Measurements from ENCODE around the gene GPI. TPM values are rescaled to one million over a fixed set of nuclear protein-coding genes. Genes with fewer than 3 reads are reported as not detected.

The GPI gene
- 496 TPM for polyA plus RNA-seq (2012; ENCODE audit: low read depth, missing spikeins)

DNA sequence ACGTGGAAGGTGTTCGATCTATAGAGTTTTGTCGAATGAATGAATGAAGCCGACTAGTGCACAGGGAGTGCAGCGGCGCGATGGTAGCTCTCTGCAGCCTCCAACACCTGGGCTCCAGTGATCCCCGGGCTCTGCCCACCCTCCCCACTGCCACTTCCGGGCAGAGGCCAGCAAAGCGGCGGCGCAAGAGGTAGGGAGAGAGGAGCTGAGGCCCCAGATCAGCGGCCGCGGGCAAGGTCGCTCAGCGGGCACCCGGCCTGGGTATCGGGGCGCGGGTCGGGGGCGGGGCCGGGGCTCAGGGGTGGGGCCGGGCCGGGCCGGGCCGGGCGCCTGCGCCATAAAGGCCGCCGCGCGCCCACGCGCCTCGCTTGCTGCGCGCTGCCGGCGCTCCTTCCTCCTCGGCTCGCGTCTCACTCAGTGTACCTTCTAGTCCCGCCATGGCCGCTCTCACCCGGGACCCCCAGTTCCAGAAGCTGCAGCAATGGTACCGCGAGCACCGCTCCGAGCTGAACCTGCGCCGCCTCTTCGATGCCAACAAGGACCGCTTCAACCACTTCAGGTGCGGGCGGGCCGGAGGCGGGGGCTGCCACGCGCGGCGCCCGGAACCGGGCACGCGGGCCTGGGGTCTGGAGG lies at the start of gene GPI:
Gene GPI (plus strand): TSS at position 367 of the 633 bp plus-strand sequence. CDS start 71 bp downstream, at position 438.
- peak; percentile 73 for FAIRE-seq
- peak; percentile 84 for DNase-seq (ENCODE audit: insufficient read length, low spot score)
- no peak for TF ChIP-seq POU2F2 (IDR thresholded peaks at IDR 0.05; ENCODE audit: low read depth, low read length)
- TF ChIP-seq TAF1 (IDR thresholded peaks at IDR 0.05; ENCODE audit: low read depth, low read length): peak; percentile 65; the same call in 1 of the 2 replicates
- TF ChIP-seq SPI1 (IDR thresholded peaks at IDR 0.05; ENCODE audit: low read depth, low read length): no peak
- peak; percentile 73 for TF ChIP-seq POLR2A (IDR thresholded peaks at IDR 0.05; ENCODE audit: low read depth, low read length)
- TF ChIP-seq POLR2AphosphoS5 (IDR thresholded peaks at IDR 0.05; ENCODE audit: low read depth, low read length): peak; percentile 75

DNA sequence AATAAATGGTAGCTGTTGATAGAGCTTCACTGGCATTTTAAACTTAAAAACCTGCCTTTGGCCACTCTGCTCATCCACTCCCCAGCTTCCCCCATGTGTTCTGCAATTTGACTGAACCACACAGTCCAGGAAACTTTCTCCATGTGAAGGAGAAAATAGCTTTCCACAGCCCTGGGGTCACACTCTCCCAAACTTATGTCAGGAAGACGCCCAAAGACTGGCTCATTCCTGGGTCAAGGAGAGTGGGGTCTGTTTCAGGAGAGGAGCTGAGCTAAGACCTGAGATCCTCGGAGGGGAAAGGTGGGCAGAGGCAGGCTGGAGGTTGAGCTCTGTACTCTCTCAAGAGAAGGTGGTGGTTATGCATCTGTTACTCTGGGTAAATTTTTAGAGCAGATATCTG lies 48.7 kb upstream of the GPI start:
- DNase-seq (ENCODE audit: insufficient read length, low spot score) (no peak), FAIRE-seq (no peak)
- TF ChIP-seq PAX5 (IDR thresholded peaks at IDR 0.05; ENCODE audit: insufficient read depth, low read length, severe bottlenecking) (no peak), POLR2A (IDR thresholded peaks at IDR 0.05; ENCODE audit: low read depth, low read length) (no peak), TAF1 (IDR thresholded peaks at IDR 0.05; ENCODE audit: low read depth, low read length) (no peak), SPI1 (IDR thresholded peaks at IDR 0.05; ENCODE audit: low read depth, low read length) (no peak), POU2F2 (IDR thresholded peaks at IDR 0.05; ENCODE audit: low read depth, low read length) (no peak), POLR2AphosphoS5 (IDR thresholded peaks at IDR 0.05; ENCODE audit: low read depth, low read length) (no peak)

DNA sequence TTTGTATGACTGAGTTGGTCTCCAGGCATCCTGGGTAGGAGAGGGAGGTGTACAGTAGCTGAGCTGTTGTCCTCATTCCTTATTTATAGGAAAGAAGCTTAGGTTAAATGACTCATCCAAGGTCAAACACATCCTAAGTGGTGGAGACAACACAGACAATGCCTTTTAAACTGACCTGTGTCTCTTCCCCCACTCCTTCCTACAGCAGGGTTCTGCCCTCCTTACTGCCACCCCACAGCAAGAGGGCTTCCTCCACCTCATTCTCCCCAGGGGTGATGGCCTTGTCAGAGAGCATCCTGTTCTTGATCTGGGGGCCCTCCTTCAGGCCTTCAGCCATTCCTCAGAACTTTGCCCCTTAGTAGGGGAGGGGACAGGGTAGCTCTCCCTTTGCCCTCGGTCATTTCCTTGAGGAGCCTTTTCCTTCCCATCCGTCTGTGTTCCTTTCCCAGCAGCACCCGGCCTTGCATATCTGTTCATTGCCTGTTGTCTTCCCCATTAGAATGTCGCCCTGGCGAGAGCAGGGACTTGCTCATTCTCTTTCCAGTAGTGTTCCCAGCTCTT lies 48.2 kb upstream of the GPI start:
- DNase-seq (ENCODE audit: insufficient read length, low spot score): no peak
- FAIRE-seq: no peak

DNA sequence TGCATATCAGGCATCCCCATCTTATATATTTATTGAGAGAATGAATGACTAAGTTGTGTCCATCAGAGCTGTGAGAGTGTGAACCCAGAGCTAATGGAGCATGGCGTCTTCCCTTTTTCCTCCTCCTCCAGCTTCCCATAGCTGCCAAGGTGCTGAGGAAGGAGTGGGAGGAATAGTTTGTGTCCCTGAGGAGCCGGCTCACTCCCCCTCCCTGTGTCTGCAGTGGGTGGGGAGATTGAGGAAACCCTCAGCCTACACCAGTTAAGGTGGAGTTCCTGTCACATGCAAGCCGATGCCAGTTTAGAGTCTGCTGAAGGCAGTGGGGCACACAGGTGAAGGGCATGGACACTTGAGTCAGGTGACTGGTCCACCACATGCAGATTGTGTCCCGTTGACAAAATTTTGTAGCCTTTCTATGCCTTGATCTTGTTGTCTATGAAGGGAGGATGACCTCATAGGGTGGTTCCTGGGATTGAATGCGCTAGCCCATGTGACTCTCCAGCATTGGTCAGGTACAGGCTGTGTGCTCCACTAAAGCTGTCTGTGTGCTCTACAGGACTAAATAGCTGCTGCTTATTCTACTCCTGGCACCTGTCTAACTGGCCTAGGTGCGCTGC lies 47.6 kb upstream of the GPI start:
- DNase-seq (ENCODE audit: insufficient read length, low spot score): no peak
- FAIRE-seq: no peak
- TF ChIP-seq TAF1 (IDR thresholded peaks at IDR 0.05; ENCODE audit: low read depth, low read length) (no peak), SPI1 (IDR thresholded peaks at IDR 0.05; ENCODE audit: low read depth, low read length) (no peak), POLR2A (IDR thresholded peaks at IDR 0.05; ENCODE audit: low read depth, low read length) (no peak), PAX5 (IDR thresholded peaks at IDR 0.05; ENCODE audit: insufficient read depth, low read length, severe bottlenecking) (no peak)

More for the DNA sequence above, 48.2 kb upstream of the GPI start:
- TF ChIP-seq POU2F2 (IDR thresholded peaks at IDR 0.05; ENCODE audit: low read depth, low read length) (no peak), SPI1 (IDR thresholded peaks at IDR 0.05; ENCODE audit: low read depth, low read length) (no peak), POLR2AphosphoS5 (IDR thresholded peaks at IDR 0.05; ENCODE audit: low read depth, low read length) (no peak), POLR2A (IDR thresholded peaks at IDR 0.05; ENCODE audit: low read depth, low read length) (no peak), TAF1 (IDR thresholded peaks at IDR 0.05; ENCODE audit: low read depth, low read length) (no peak), PAX5 (IDR thresholded peaks at IDR 0.05; ENCODE audit: insufficient read depth, low read length, severe bottlenecking) (no peak)

DNA sequence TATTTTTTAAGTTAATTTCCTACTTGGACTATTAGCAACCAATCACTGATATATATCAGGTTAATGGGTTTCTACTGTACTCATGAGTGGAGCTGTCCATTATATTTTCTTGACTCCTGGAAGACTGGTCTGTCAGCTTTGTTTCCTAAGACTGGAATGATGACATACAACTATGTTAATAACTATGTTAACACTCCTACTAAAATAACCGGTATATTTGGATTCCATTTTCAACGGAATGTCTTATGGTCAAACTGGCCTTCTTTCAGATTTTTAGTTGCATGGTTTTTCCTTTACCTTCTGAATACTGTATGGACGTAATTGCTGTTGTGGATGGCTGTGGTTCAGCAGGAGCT lies 45.8 kb upstream of the GPI start:
- FAIRE-seq (no peak), DNase-seq (ENCODE audit: insufficient read length, low spot score) (no peak)
- TF ChIP-seq SPI1 (IDR thresholded peaks at IDR 0.05; ENCODE audit: low read depth, low read length) (no peak), PAX5 (IDR thresholded peaks at IDR 0.05; ENCODE audit: insufficient read depth, low read length, severe bottlenecking) (no peak), TAF1 (IDR thresholded peaks at IDR 0.05; ENCODE audit: low read depth, low read length) (no peak)

DNA sequence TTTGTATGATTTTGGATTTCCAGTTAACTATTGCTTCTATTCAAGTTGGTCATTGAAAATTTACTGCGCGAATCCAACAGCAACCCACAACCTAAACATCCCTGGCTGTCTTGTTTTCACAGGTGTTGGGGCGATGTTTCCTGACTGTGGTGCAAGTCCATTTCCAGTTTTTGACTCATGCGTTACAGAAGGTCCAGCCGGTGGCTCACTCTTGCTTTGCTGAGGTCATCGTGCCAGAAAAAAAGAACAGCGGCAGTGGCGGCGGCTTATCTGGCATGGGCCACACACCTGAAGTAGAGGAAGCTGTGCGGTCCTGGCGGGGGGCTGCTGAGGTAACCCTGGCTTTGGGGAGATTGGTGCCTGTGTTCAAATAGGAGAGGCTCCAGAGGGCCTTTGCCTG lies 45.2 kb upstream of the GPI start:
- FAIRE-seq (no peak), DNase-seq (ENCODE audit: insufficient read length, low spot score) (no peak)
- no peak for TF ChIP-seq SPI1 (IDR thresholded peaks at IDR 0.05; ENCODE audit: low read depth, low read length)
- TF ChIP-seq POLR2AphosphoS5 (IDR thresholded peaks at IDR 0.05; ENCODE audit: low read depth, low read length): no peak
- TF ChIP-seq TAF1 (IDR thresholded peaks at IDR 0.05; ENCODE audit: low read depth, low read length): no peak
- no peak for TF ChIP-seq POU2F2 (IDR thresholded peaks at IDR 0.05; ENCODE audit: low read depth, low read length)
- TF ChIP-seq PAX5 (IDR thresholded peaks at IDR 0.05; ENCODE audit: insufficient read depth, low read length, severe bottlenecking): no peak
- TF ChIP-seq POLR2A (IDR thresholded peaks at IDR 0.05; ENCODE audit: low read depth, low read length): no peak

DNA sequence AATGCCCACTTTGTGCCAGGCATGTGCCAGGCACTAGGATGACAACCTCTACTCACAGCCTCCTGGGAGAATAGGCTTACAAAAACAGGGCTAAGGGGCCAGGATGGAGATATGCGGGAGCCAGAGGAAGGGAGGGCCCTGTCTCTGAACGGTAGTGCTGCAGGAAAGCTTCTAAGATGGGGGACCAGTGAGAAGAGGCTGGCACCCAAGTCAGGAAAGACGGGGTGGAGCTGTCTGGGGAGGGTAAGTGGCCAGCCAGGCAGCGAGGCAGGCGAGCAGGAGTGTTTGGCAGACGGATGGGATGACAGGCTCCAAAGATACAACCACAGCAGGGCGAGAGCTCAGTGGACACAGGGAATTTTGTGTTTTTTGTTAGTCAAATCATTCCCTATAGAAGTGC lies 44.7 kb upstream of the GPI start:
- DNase-seq (ENCODE audit: insufficient read length, low spot score) (no peak), FAIRE-seq (no peak)
- TF ChIP-seq POLR2AphosphoS5 (IDR thresholded peaks at IDR 0.05; ENCODE audit: low read depth, low read length) (no peak), POU2F2 (IDR thresholded peaks at IDR 0.05; ENCODE audit: low read depth, low read length) (no peak), PAX5 (IDR thresholded peaks at IDR 0.05; ENCODE audit: insufficient read depth, low read length, severe bottlenecking) (no peak), POLR2A (IDR thresholded peaks at IDR 0.05; ENCODE audit: low read depth, low read length) (no peak), TAF1 (IDR thresholded peaks at IDR 0.05; ENCODE audit: low read depth, low read length) (no peak), SPI1 (IDR thresholded peaks at IDR 0.05; ENCODE audit: low read depth, low read length) (no peak)

DNA sequence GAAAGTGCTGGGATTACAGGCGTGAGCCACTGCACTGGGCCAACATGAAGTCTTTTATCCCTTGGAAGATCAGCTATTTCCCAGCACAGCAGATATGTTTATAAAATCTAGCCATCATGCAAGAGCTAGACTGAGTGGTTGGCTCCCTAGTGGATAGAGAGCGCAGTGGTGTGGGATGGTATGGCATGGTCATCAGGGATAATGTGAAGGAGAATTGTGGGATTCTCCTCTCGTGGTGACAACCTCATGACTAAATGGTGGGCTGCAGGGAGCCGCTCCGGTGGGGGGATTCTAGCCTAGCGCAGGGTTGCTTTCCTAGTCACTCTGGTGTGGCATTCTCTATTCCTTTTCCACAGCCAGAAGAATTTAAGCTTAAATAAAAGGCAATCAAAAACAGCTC lies 43.3 kb upstream of the GPI start:
- FAIRE-seq: no peak
- no peak for TF ChIP-seq POLR2A (IDR thresholded peaks at IDR 0.05; ENCODE audit: low read depth, low read length)
- TF ChIP-seq SPI1 (IDR thresholded peaks at IDR 0.05; ENCODE audit: low read depth, low read length): no peak
- TF ChIP-seq POLR2AphosphoS5 (IDR thresholded peaks at IDR 0.05; ENCODE audit: low read depth, low read length): no peak
- no peak for DNase-seq (ENCODE audit: insufficient read length, low spot score)

DNA sequence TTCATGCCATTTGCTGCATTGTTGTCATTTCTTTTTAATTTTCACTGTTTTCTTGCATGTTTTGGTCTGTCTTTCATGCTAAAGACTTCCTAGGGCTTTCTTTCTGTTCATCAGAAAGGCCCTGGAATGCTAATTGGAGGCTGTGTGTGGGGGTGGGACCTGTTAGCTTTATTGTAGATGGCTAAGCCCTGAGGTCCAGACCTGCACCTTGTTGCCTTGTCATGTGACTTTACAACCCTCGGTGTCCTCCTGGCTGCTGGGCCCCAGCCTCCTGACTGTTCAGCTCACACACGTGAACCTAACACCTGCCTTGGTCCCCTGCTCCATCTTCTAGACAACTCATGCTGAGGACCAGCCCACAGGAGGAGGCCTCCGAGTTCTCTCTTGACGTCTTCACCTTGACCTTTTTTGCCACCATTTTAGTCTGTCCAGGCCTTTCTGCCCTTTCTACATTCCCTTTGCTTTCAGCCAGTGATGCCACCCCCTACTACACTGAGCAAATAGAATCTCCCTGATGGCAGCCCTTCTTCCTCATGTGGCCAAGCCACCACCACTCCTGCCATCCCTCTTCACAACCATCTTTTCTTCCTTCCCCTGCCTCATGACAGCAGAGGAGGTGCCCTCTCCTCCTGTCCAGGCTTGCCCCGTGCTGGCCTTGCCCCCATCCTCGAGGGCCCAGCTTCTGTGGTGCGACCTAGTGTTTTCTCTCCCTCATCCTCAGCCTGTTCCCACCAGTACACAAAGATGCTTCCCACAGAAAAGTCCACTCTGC lies 41.4 kb upstream of the GPI start:
- no peak for DNase-seq (ENCODE audit: insufficient read length, low spot score)
- no peak for FAIRE-seq
- TF ChIP-seq POLR2A (IDR thresholded peaks at IDR 0.05; ENCODE audit: low read depth, low read length) (no peak), TAF1 (IDR thresholded peaks at IDR 0.05; ENCODE audit: low read depth, low read length) (no peak), POLR2AphosphoS5 (IDR thresholded peaks at IDR 0.05; ENCODE audit: low read depth, low read length) (no peak), PAX5 (IDR thresholded peaks at IDR 0.05; ENCODE audit: insufficient read depth, low read length, severe bottlenecking) (no peak), SPI1 (IDR thresholded peaks at IDR 0.05; ENCODE audit: low read depth, low read length) (no peak), POU2F2 (IDR thresholded peaks at IDR 0.05; ENCODE audit: low read depth, low read length) (no peak)

Data from GM12891 (cell line).